GM19463 (cell line): ENCODE measurements around the gene TTC7B.

ENCODE experiments used
- ATAC-seq: cut with Tn5 transposase; IDR thresholded peaks from one replicate; pipeline ENCODE4 v1.9.1; 2021; ENCODE audit warnings: mild to moderate bottlenecking, moderate library complexity; ENCODE audit not compliant: unreplicated experiment

TTC7B gene

GRCh38 chr14:90580377-90581335, 235.6 kb downstream of the TTC7B start:
- no peak for ATAC-seq

- no peak for ATAC-seq
These were observed 236.4 kb downstream of the TTC7B start for GRCh38 chr14:90579816-90580215.

- ATAC-seq, result no peak
These were observed 237.1 kb downstream of the TTC7B start for GRCh38 chr14:90579088-90579487.

- no peak for ATAC-seq
These were observed 237.8 kb downstream of the TTC7B start for GRCh38 chr14:90578283-90578985.

GRCh38 chr14:90577661-90578282, 238.5 kb downstream of the TTC7B start:
- ATAC-seq, result no peak

- ATAC-seq, result no peak
These were observed 239.1 kb downstream of the TTC7B start for GRCh38 chr14:90576981-90577660.

GRCh38 chr14:90576581-90576980, 239.6 kb downstream of the TTC7B start:
- ATAC-seq, result no peak

GRCh38 chr14:90575781-90576180, 240.4 kb downstream of the TTC7B start:
- no peak for ATAC-seq

GRCh38 chr14:90575336-90575735, 240.9 kb downstream of the TTC7B start:
- ATAC-seq, result no peak

GRCh38 chr14:90574188-90575131, 241.8 kb downstream of the TTC7B start:
- ATAC-seq, result no peak

- no peak for ATAC-seq
These were observed 242.7 kb downstream of the TTC7B start for GRCh38 chr14:90573385-90574105.

- ATAC-seq, result no peak
These were observed 243.6 kb downstream of the TTC7B start for GRCh38 chr14:90572441-90573150.

GRCh38 chr14:90571149-90571947, 244.9 kb downstream of the TTC7B start:
- no peak for ATAC-seq

GRCh38 chr14:90570461-90570860, 245.8 kb downstream of the TTC7B start:
- ATAC-seq, result no peak

GRCh38 chr14:90569606-90570387, 246.4 kb downstream of the TTC7B start:
- no peak for ATAC-seq

- ATAC-seq, result no peak
These were observed 247.0 kb downstream of the TTC7B start for GRCh38 chr14:90569201-90569600.

GRCh38 chr14:90568405-90568804, 247.8 kb downstream of the TTC7B start:
- no peak for ATAC-seq
